Endothelial cell of umbilical vein (primary cell): ENCODE data around the gene ASPHD2. TPM values are rescaled to one million over a fixed set of nuclear protein-coding genes. Genes with fewer than 3 reads are reported as not detected.

ENCODE experiments used
- BruUV-seq: library from RNA; stranded (reverse); fragments of 400-500 nt; replicated peaks from 2 replicates; lab custom pipeline; 2021; lab: Mats Ljungman, UMichigan
- CTCF ChIA-PET: fragments of 300-600, 350-600 bp; sonication (Branson Sonifier 250); formaldehyde crosslinking; loops from one replicate; lab custom pipeline; 2021; ENCODE audit warnings: antibody characterized with exemption, inconsistent platforms; lab: Charles Lee
- POLR2A ChIA-PET: fragments of 300-600, 350-600 bp; sonication (Branson Sonifier 250); formaldehyde crosslinking; loops from one replicate; lab custom pipeline; 2021; ENCODE audit warnings: antibody characterized with exemption, inconsistent platforms; lab: Charles Lee
- DNase-seq: peaks from one replicate; pipeline ENCODE4 v3.0.0-alpha.2; 2011; ENCODE audit warnings: low read depth, low spot score
- FAIRE-seq: peaks from 2 replicates; lab custom pipeline; 2011; peaks lifted over from hg19 to GRCh38; lab: Jason Lieb, UNC
- H2AFZ ChIP-seq: 2 replicates; pipeline ENCODE4 v1.6.0; 2012; ENCODE audit warnings: low read depth, low read length, control low read depth, inconsistent platforms
- H3K27ac ChIP-seq: 2 replicates; pipeline ENCODE4 v1.5.1; 2011; ENCODE audit warnings: low read depth, mild to moderate bottlenecking, control low read depth, low read length, moderate library complexity; ENCODE audit not compliant: insufficient read depth
- H3K27me3 ChIP-seq, 2 experiments: 2 replicates each; pipeline versions ENCODE4 v1.6.0 to v1.6.1; 2011; ENCODE audit warnings: low read length in 2 of 2, mixed read lengths in 1 of 2; ENCODE audit not compliant: control insufficient read depth in 2 of 2, insufficient read depth in 2 of 2
- H3K36me3 ChIP-seq, 2 experiments: 2 replicates in 1 of 2; 3 replicates in 1 of 2; pipeline ENCODE4 v1.5.1; 2011; ENCODE audit warnings: low read length in 2 of 2, mild to moderate bottlenecking in 1 of 2, moderate library complexity in 1 of 2; ENCODE audit not compliant: control insufficient read depth in 2 of 2, insufficient read depth in 2 of 2; ENCODE audit errors: extremely low read depth in 1 of 2
- H3K4me1 ChIP-seq: 3 replicates; pipeline ENCODE4 v1.5.1; 2011; ENCODE audit warnings: mild to moderate bottlenecking, low read length; ENCODE audit not compliant: control insufficient read depth, insufficient read depth; ENCODE audit errors: extremely low read depth
- H3K4me2 ChIP-seq: 2 replicates; pipeline ENCODE4 v1.6.1; 2011; ENCODE audit warnings: low read length, control low read depth, mixed read lengths; ENCODE audit not compliant: insufficient read depth
- H3K4me3 ChIP-seq, 3 experiments: fragments of 200-600 bp in 1 of 3; sonication (generic), shearing (Covaris generic) in 1 of 3; replicated peaks in 1 of 3; 2 replicates each; pipeline ENCODE4 v1.5.1; 2011 to 2016; ENCODE audit warnings: control low read depth in 3 of 3, low read length in 3 of 3, mild to moderate bottlenecking in 2 of 3, inconsistent platforms in 1 of 3, low read depth in 1 of 3, moderate library complexity in 1 of 3; ENCODE audit not compliant: insufficient read depth in 1 of 3
- H3K79me2 ChIP-seq: 2 replicates; pipeline ENCODE4 v1.6.0; 2012; ENCODE audit warnings: low read length, inconsistent platforms; ENCODE audit not compliant: control insufficient read depth, insufficient read depth
- H3K9ac ChIP-seq: replicated peaks from 2 replicates; pipeline ENCODE3; 2011; ENCODE audit warnings: low read length, control low read depth; ENCODE audit not compliant: insufficient read depth; ENCODE audit errors: extremely low read depth
- H3K9me1 ChIP-seq: replicated peaks from 3 replicates; pipeline ENCODE4 v1.6.0; 2011; ENCODE audit warnings: mild to moderate bottlenecking, low read length; ENCODE audit not compliant: control insufficient read depth, insufficient read depth; ENCODE audit errors: extremely low read depth
- H3K9me3 ChIP-seq: replicated peaks from 2 replicates; pipeline ENCODE4 v1.5.1; 2012; ENCODE audit warnings: low read length, inconsistent platforms; ENCODE audit not compliant: control insufficient read depth, insufficient read depth
- H4K20me1 ChIP-seq: replicated peaks from 2 replicates; pipeline ENCODE3; 2011; ENCODE audit warnings: mild to moderate bottlenecking, low read length; ENCODE audit not compliant: control insufficient read depth, insufficient read depth; ENCODE audit errors: extremely low read depth
- CTCF ChIP-seq, 2 donors: IDR thresholded peaks; 1 replicate in 1 of 2; 2 replicates in 1 of 2; pipeline ENCODE4 v1.5.1; 2011; ENCODE audit warnings: low read length in 2 of 2, mild to moderate bottlenecking in 2 of 2, moderate library complexity in 2 of 2, control low read depth in 1 of 2, inconsistent platforms in 1 of 2, low read depth in 1 of 2; ENCODE audit not compliant: insufficient read depth in 1 of 2; ENCODE audit errors: extremely low read depth in 1 of 2
- EZH2 ChIP-seq: IDR thresholded peaks from 2 replicates; pipeline ENCODE4 v1.6.1; 2012; ENCODE audit warnings: borderline replicate concordance, low read depth, mild to moderate bottlenecking, moderate library complexity, low read length, inconsistent platforms; ENCODE audit not compliant: severe bottlenecking
- FOS ChIP-seq: IDR thresholded peaks from 2 replicates; pipeline ENCODE4 v1.6.1; 2011; ENCODE audit warnings: mild to moderate bottlenecking, low read length, moderate library complexity, borderline replicate concordance; ENCODE audit not compliant: insufficient read depth
- GATA2 ChIP-seq: IDR thresholded peaks from 2 replicates; pipeline ENCODE4 v1.7.0; 2011; ENCODE audit warnings: low read depth, mild to moderate bottlenecking, moderate library complexity, mixed read lengths, low read length; ENCODE audit not compliant: insufficient read length, insufficient read depth
- JUN ChIP-seq: IDR thresholded peaks from 2 replicates; pipeline ENCODE4 v1.6.1; 2011; ENCODE audit warnings: borderline replicate concordance, low read depth; ENCODE audit not compliant: insufficient read length, insufficient read depth
- MAX ChIP-seq: IDR thresholded peaks from 2 replicates; pipeline ENCODE4 v1.6.1; 2011; ENCODE audit not compliant: insufficient read depth, insufficient read length
- MYC ChIP-seq: IDR thresholded peaks from one replicate; pipeline ENCODE4 v1.6.1; 2011; ENCODE audit warnings: mild to moderate bottlenecking, low read depth, low read length
- POLR2A ChIP-seq: IDR thresholded peaks from 2 replicates; pipeline ENCODE4 v1.6.1; 2012; ENCODE audit warnings: low read depth, mild to moderate bottlenecking, control low read depth, low read length
- POLR2AphosphoS5 ChIP-seq: IDR thresholded peaks from 2 replicates; pipeline ENCODE4 v1.6.1; 2012; ENCODE audit warnings: low read depth, mild to moderate bottlenecking, control low read depth, low read length, moderate library complexity; ENCODE audit not compliant: insufficient read depth
- dilution Hi-C: fragments of 300-500 bp; cut with MboI; formaldehyde crosslinking; loops from one replicate; pipeline ENCODE4 v1.15.0; 2019; ENCODE audit warnings: low sequenced_read_pairs; ENCODE audit not compliant: extremely low pct_ligation_motif_present
- intact Hi-C: fragments of 100-400 bp; cut with micrococcal nuclease; formaldehyde crosslinking; loops from one replicate; pipeline ENCODE4 v1.10.0; 2022
- polyA plus RNA-seq, 4 experiments: library from polyadenylated mRNA; depleted of rRNA in 3 of 4; stranded (reverse) in 3 of 4; unstranded in 1 of 4; fragments of >200 nt; gene quantifications; 2 replicates each; pipeline versions ENCODE4 v1.2.1 to v1.2.3, GENCODE V29; 2011 to 2012; ENCODE audit warnings: missing spikeins in 1 of 4
- total RNA-seq: library from RNA; stranded (reverse); gene quantifications from 2 replicates; pipeline ENCODE4 v1.2.3, GENCODE V29; 2021

Gene ASPHD2
- total and polyA plus RNA-seq, 2 donors (not counting 3 experiments of a cell fraction or from before 2014, with no cell fraction given) = 4.8 to 5.5 TPM

GRCh38 chr22:26453216-26453615 is 24.2 kb downstream of the ASPHD2 start:
- no peak overlapping the region for H2AFZ ChIP-seq
- intact Hi-C loops = no loop called here
- H3K4me1 ChIP-seq = no peaks in the 10 kb centered on the region
- no peak overlapping the region for H3K4me2 ChIP-seq
- H3K9me3 ChIP-seq = no peaks in the 10 kb centered on the region
- DNase-seq = no peak
- TF ChIP-seq JUN (no peak), FOS (no peak), CTCF (IDR thresholded peaks at IDR 0.05; ENCODE audit: extremely low read depth in 1 of 2, insufficient read depth in 1 of 2, low read depth in 1 of 2, low read length in 2 of 2) (no peak)
- H4K20me1 ChIP-seq = no peaks in the 10 kb centered on the region
- H3K27me3 ChIP-seq = no peaks in the 10 kb centered on the region
- no peak overlapping the region for H3K27ac ChIP-seq
- ChIA-PET CTCF (interaction anchor here (0.9 kb wide), 1 partner anchor 23 kb away, joined by 3 read pairs; no protein-coding TSS in a partner anchor), POLR2A (no interaction called here)
- BruUV-seq = no TSS peak
- no peak for FAIRE-seq
- no peaks in the 10 kb centered on the region for H3K9me1 ChIP-seq
- H3K4me3 ChIP-seq = no peak overlapping the region
- no peaks in the 10 kb centered on the region for H3K79me2 ChIP-seq
- dilution Hi-C loops = no loop called here
- peaks cover 6 to 21% of the 10 kb centered on the region in 2 experiments for H3K36me3 ChIP-seq
- no peak overlapping the region for H3K9ac ChIP-seq

- H3K4me3 ChIP-seq = no peak overlapping the region
- ChIA-PET CTCF (no interaction called here), POLR2A (no interaction called here)
- intact Hi-C loops = no loop called here
- H3K79me2 ChIP-seq = no peaks in the 10 kb centered on the region
- H3K27ac ChIP-seq = no peak overlapping the region
- no peak overlapping the region for H3K4me2 ChIP-seq
- BruUV-seq = no TSS peak
- no peaks in the 10 kb centered on the region for H3K4me1 ChIP-seq
- dilution Hi-C loops = no loop called here
- no peak overlapping the region for H3K9ac ChIP-seq
- no peaks in the 10 kb centered on the region for H3K9me3 ChIP-seq
- H3K36me3 ChIP-seq = peaks cover 6 to 23% of the 10 kb centered on the region in 2 experiments
- FAIRE-seq (no peak), DNase-seq (no peak)
- no peak overlapping the region for H2AFZ ChIP-seq
- H3K9me1 ChIP-seq = no peaks in the 10 kb centered on the region
- no peaks in the 10 kb centered on the region for H4K20me1 ChIP-seq
- no peaks in the 10 kb centered on the region for H3K27me3 ChIP-seq
- TF ChIP-seq MYC (no peak), GATA2 (no peak), FOS (no peak), MAX (no peak), JUN (no peak), CTCF (IDR thresholded peaks at IDR 0.05; ENCODE audit: extremely low read depth in 1 of 2, insufficient read depth in 1 of 2, low read depth in 1 of 2, low read length in 2 of 2) (no peak), POLR2AphosphoS5 (no peak), EZH2 (no peak), POLR2A (no peak)
Measured at GRCh38 chr22:26453812-26454500, 24.9 kb downstream of the ASPHD2 start.
